Nucleus accumbens (tissue), 56 donors: Measurements from ENCODE around the gene CES4A.
"Not testable (repeated sequence)": the region's sequence is repeated elsewhere in the genome, so short reads cannot be mapped to it uniquely, and the experiment has no call there.

Experiments
- DNase-seq, 56 donors: peaks; one replicate each; lab custom pipeline; 2025; lab: John Stamatoyannopoulos, UW

The CES4A gene

GRCh38 chr16:67039260-67040020 lies 51.1 kb downstream of the CES4A start:
- no peak for DNase-seq

GRCh38 chr16:67040166-67040565 lies 51.8 kb downstream of the CES4A start:
- DNase-seq, result no peak

- DNase-seq, result peak in 7 of 56 donors; percentile 9 to 36 (median 26)
Measured at GRCh38 chr16:67040906-67041305, 52.5 kb downstream of the CES4A start.

GRCh38 chr16:67041520-67041919 lies 53.1 kb downstream of the CES4A start:
- not testable (repeated sequence) for DNase-seq

GRCh38 chr16:67043420-67043819 lies 55.0 kb downstream of the CES4A start:
- DNase-seq, result no peak

- DNase-seq, result no peak
Measured at GRCh38 chr16:67050796-67051195, 62.4 kb downstream of the CES4A start.

- no peak for DNase-seq
Measured at GRCh38 chr16:67052399-67052798, 64.0 kb downstream of the CES4A start.

GRCh38 chr16:67053767-67054334 lies 65.5 kb downstream of the CES4A start:
- DNase-seq, result no peak

GRCh38 chr16:67054901-67055300 lies 66.5 kb downstream of the CES4A start:
- no peak for DNase-seq

- DNase-seq, result no peak
Measured at GRCh38 chr16:67055712-67056487, 67.5 kb downstream of the CES4A start.
